ENCODE data around the gene PLA2G4E. TPM values are rescaled to one million over a fixed set of nuclear protein-coding genes. Genes with fewer than 3 reads are reported as not detected.

Gene PLA2G4E
- total and polyA plus RNA-seq, 9 of the 15 experiments (the other 6 are each of a cell fraction or from before 2014, with no cell fraction given): 0.03 TPM; not detected in 8

- H2AFZ ChIP-seq (ENCODE audit: low read depth, low read length): no peak overlapping the region
- TF ChIP-seq KAT2B (IDR thresholded peaks at IDR 0.05; ENCODE audit: low read depth, low read length) (no peak), ATF7 (IDR thresholded peaks at IDR 0.05) (no peak), CREB1 (IDR thresholded peaks at IDR 0.05) (no peak), CREB1 (CRISPR knock-in tag; IDR thresholded peaks at IDR 0.05) (no peak), SRF (CRISPR knock-in tag; IDR thresholded peaks at IDR 0.05) (no peak), BCL6 (CRISPR knock-in tag; IDR thresholded peaks at IDR 0.05) (no peak), SAP30 (IDR thresholded peaks at IDR 0.05; ENCODE audit: borderline replicate concordance, insufficient read depth, low read depth, low read length, poor library complexity, severe bottlenecking) (no peak), CREBBP (IDR thresholded peaks at IDR 0.05; ENCODE audit: low read depth, low read length) (no peak), ZNF830 (CRISPR knock-in tag; IDR thresholded peaks at IDR 0.05) (no peak), NFE2 (IDR thresholded peaks at IDR 0.05; ENCODE audit: low read depth) (no peak), SMC3 (conservative IDR thresholded peaks at IDR 0.05; ENCODE audit: insufficient read depth, low read depth, low read length) (no peak), ZNF449 (CRISPR knock-in tag; IDR thresholded peaks at IDR 0.05) (no peak), GATA2 (CRISPR knock-in tag; IDR thresholded peaks at IDR 0.05) (no peak), ADNP (tag; IDR thresholded peaks at IDR 0.05) (no peak)
- TF ChIP-seq, protein P1, sequence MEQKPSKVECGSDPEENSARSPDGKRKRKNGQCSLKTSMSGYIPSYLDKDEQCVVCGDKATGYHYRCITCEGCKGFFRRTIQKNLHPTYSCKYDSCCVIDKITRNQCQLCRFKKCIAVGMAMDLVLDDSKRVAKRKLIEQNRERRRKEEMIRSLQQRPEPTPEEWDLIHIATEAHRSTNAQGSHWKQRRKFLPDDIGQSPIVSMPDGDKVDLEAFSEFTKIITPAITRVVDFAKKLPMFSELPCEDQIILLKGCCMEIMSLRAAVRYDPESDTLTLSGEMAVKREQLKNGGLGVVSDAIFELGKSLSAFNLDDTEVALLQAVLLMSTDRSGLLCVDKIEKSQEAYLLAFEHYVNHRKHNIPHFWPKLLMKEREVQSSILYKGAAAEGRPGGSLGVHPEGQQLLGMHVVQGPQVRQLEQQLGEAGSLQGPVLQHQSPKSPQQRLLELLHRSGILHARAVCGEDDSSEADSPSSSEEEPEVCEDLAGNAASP (IDR thresholded peaks at IDR 0.05): no peak
- TF ChIP-seq, protein P2, sequence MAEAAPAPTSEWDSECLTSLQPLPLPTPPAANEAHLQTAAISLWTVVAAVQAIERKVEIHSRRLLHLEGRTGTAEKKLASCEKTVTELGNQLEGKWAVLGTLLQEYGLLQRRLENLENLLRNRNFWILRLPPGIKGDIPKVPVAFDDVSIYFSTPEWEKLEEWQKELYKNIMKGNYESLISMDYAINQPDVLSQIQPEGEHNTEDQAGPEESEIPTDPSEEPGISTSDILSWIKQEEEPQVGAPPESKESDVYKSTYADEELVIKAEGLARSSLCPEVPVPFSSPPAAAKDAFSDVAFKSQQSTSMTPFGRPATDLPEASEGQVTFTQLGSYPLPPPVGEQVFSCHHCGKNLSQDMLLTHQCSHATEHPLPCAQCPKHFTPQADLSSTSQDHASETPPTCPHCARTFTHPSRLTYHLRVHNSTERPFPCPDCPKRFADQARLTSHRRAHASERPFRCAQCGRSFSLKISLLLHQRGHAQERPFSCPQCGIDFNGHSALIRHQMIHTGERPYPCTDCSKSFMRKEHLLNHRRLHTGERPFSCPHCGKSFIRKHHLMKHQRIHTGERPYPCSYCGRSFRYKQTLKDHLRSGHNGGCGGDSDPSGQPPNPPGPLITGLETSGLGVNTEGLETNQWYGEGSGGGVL (CRISPR knock-in tag; IDR thresholded peaks at IDR 0.05): no peak
- TF ChIP-seq, protein P3, sequence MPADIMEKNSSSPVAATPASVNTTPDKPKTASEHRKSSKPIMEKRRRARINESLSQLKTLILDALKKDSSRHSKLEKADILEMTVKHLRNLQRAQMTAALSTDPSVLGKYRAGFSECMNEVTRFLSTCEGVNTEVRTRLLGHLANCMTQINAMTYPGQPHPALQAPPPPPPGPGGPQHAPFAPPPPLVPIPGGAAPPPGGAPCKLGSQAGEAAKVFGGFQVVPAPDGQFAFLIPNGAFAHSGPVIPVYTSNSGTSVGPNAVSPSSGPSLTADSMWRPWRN (IDR thresholded peaks at IDR 0.05; ENCODE audit: low read depth): no peak
Observed at GRCh38 chr15:42065468-42065867, 44.6 kb upstream of the PLA2G4E start.

More at GRCh38 chr15:42065468-42065867, 44.6 kb upstream of the PLA2G4E start:
- no peak overlapping the region for H3K4me2 ChIP-seq (ENCODE audit: insufficient read depth, low read length)
- H3K9ac ChIP-seq (ENCODE audit: insufficient read depth in 1 of 2, low read depth in 2 of 2, low read length in 2 of 2): no peak overlapping the region
- ATAC-seq: no peak
- peaks cover 4% of the 10 kb centered on the region for H3K9me1 ChIP-seq (ENCODE audit: control insufficient read depth, insufficient read depth, low read length)
- H3K27me3 ChIP-seq (ENCODE audit: control insufficient read depth in 2 of 2, insufficient read depth in 2 of 2, low read length in 2 of 2): peaks cover 7 to 71% of the 10 kb centered on the region in 2 experiments
- H3K36me3 ChIP-seq (ENCODE audit: control insufficient read depth, insufficient read depth, low read length): no peaks in the 10 kb centered on the region
- H3K9me3 ChIP-seq (replicated peaks; ENCODE audit: control insufficient read depth, insufficient read depth, low read depth, low read length): peaks cover 4% of the 10 kb centered on the region; the same call in 1 of the 2 replicates
- POLR2A ChIA-PET: interaction anchor here (0.7 to 1.4 kb wide), 2 partner anchors 93 to 560 kb away, joined by 3 read pairs; partner anchors contain the start of gene EHD4
- H3K79me2 ChIP-seq (ENCODE audit: control insufficient read depth, insufficient read depth, low read length): no peaks in the 10 kb centered on the region
- DNase-seq (ENCODE audit: extremely low read depth in 1 of 4, low spot score in 3 of 4): no peak
- intact Hi-C loops (cut with micrococcal nuclease) (loop anchor here (10.0 kb wide), 1 partner anchor 319 kb away; no protein-coding TSS in a partner anchor), in situ Hi-C loops (cut with MboI) (loop anchor here (5.0 kb wide), 1 partner anchor 72 kb away; no protein-coding TSS in a partner anchor)
- 0% methylated on average over 7 of the region's 7 CpGs for WGBS (ENCODE audit: insufficient coverage, low coverage, missing lambda C conversion rate)
- no peaks in the 10 kb centered on the region for H4K20me1 ChIP-seq (replicated peaks; ENCODE audit: control insufficient read depth, insufficient read depth, low read length)
- no peak overlapping the region for H3K4me3 ChIP-seq
- FAIRE-seq: no peak
- CTCF ChIA-PET (ENCODE audit: low intra/inter-chr PET ratio): interaction anchor here (1.5 to 2.2 kb wide), 3 partner anchors 19 to 69 kb away, joined by 5 to 18 read pairs (median 13); no protein-coding TSS in a partner anchor
- H3K4me1 ChIP-seq (replicated peaks in 1 of 2; ENCODE audit: control insufficient read depth in 2 of 2, insufficient read depth in 2 of 2, low read length in 2 of 2): peaks cover 0 to 5% of the 10 kb centered on the region in 2 experiments; a peak in 1 of 5 replicates
- no peak overlapping the region for H3K27ac ChIP-seq (ENCODE audit: extremely low read depth, low read depth, low read length)
- no TSS peak for BruUV-seq (replicated peaks)
